Fibroblast of skin of right biceps (primary cell): ENCODE results near the gene DNAJC9.
A peak's percentile ranks its signal among the peaks of the same experiment; 100 is the strongest.
"Not testable (repeated sequence)": the region's sequence is repeated elsewhere in the genome, so short reads cannot be mapped to it uniquely, and the experiment has no call there.

ENCODE experiments used
- DNase-seq: peaks from one replicate; pipeline ENCODE4 v3.0.0-alpha.2; 2013

DNAJC9 gene, protein sequence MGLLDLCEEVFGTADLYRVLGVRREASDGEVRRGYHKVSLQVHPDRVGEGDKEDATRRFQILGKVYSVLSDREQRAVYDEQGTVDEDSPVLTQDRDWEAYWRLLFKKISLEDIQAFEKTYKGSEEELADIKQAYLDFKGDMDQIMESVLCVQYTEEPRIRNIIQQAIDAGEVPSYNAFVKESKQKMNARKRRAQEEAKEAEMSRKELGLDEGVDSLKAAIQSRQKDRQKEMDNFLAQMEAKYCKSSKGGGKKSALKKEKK

DNA sequence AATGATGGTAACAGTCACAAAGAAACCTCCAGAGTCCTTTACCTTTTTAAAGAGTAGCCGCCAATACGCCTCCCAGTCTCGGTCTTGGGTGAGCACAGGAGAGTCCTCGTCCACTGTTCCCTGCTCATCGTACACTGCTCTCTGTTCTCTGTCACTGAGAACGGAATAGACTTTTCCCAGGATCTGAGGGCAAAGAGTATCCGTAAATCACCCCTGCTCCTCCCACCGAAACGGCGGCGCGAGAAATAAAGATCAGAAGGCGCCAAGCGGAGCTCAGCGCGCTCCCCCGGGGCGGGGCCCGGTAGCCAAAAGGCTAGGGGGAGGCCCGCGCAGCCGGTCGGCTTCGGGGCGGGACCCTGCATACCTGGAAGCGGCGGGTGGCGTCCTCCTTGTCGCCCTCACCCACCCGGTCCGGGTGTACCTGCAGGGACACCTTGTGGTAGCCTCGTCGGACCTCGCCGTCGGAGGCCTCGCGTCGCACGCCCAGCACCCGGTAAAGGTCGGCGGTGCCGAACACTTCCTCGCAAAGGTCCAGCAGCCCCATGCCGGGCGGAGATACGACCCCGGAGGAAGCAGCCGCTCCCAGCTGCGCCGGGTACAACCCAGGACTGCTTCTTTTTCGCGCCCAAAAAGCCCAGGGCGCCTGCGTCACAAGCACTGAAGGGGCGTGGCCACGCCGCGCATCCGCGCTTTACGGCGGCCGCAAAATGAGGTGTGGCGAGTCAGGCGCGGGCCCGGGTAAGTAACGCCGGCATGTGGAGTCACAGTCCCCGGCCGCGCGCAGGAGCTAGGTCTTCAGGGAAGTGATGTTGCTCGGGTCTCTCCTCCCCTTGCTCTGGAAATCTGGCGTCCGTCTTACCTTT lies at the start of gene DNAJC9:
Gene DNAJC9, minus strand, starts transcription at position 610 of the 863 bp plus-strand sequence. Its CDS starts 66 bp downstream, at position 544.
- peak; percentile 95 for DNase-seq

DNA sequence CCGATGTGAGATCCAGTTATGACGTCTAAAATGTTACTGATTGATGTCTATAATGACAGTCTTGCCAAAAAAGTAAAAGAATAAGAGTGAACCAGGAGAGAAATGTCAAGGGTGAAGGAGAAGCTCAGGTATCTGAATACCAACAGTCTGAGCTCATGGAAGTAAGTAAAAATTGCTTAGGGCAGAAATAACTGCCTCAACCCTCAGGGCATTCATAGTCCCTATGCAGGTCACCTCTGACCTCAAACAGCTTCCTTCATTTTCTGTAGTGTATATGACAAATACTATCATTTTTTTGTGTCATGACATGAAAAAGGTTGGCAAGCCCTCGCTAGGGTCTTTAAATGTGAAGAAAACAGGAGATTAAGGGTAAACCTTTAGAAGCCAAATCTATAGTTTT lies 46.4 kb upstream of the DNAJC9 start:
- no peak for DNase-seq

DNA sequence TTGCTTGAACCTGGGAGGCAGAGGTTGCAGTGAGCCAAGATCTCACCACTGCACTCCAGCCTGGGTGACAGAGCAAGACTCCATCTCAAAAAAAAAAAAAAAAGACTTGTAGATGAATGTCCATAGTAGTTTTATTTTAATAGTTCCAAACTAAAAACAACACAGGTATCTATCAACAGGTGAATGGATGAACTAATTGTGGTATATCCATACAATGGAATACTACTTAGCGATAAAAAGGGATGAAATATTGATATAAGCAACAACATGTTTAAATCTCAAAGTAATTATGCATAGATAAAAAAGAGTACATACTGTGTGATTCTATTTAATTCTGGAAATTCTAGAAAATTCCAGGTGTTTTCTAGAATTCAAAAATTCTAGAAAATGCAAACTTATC lies 42.9 kb upstream of the DNAJC9 start:
- no peak for DNase-seq

DNA sequence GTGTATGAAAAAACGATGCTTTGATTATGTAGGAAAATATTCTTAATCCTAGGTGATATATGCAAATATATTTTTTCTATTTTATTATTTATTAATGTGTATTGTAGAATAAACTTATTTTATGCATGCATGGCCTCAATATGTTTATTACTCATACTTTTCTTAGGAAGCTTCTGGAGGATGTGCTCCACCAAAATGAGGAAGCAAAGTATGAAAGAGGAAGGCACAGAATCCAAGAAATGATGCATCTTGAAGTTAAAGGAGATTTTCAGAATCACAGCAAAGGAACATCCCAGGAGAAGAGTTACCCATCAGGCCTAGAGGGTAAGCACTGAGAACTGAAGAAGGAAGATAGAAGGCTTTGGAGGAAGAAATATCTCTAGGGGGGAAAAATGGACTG lies 40.4 kb upstream of the DNAJC9 start:
- DNase-seq = no peak

DNA sequence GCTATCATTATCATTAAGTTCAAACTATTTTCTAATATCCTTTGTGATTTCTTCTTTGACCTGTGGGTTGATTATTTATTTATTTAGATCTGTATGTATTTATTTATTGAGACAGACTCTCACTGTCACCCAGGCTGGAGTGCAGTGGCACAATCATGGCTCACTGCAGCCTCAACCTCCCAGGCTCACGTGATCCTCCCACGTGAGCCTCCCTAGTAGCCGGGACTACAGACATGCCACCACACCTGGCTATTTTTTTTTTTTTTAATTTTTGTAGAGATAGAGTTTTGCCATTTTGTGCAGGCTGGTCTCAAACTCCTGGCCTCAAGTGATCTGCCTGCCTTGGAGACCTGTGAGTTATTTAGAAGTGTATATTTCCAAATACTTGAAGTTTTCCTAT lies 34.0 kb upstream of the DNAJC9 start:
- DNase-seq = no peak

DNA sequence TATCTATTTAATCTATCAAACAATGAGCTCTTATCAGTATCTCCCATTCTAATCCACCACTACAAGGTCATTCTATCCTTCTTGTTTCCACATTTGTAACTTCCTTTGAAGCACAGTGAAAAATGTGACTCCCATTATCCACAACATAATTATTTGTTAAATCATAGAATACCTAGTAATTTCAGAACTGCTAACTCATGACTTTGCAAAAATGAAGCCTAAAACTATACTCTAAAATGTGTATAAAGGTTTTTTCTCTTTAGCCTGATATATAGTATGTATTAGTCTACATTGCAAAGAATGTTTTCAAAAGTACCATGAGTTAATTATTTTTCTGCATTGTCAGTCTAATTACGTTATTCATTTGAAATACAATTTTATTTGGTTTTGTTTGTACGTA lies 17.4 kb upstream of the DNAJC9 start:
- no peak for DNase-seq

DNA sequence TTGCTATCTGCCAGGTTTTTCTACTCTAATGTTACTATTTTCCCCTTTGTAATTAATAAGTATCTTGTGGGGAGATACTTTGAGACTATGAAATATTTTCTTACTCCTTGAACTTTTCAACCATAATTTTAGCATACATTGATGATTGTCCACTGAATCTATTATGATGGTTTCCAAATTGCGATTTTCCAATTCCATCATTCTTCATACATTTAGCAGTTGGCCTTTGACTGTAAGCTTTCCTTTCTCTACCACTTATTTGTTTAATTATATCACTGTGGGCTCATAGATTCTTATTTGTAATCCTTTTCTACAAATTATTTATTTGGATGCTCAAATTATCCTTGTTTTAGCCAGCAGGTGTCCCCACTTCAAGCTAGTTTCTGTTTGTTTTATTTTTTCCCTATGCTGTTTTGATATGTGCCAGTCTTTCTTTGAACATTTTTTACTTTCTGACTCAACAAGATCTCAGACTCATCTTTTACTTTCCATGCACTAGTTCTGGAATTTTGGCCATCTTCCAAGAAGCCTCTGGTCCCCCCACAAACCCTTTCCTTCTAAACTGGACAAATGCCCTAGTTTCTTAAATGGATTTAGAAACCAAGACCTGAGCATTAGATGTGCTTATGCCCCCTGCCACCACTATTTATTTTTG lies 16.8 kb upstream of the DNAJC9 start:
- DNase-seq = peak; percentile 63

DNA sequence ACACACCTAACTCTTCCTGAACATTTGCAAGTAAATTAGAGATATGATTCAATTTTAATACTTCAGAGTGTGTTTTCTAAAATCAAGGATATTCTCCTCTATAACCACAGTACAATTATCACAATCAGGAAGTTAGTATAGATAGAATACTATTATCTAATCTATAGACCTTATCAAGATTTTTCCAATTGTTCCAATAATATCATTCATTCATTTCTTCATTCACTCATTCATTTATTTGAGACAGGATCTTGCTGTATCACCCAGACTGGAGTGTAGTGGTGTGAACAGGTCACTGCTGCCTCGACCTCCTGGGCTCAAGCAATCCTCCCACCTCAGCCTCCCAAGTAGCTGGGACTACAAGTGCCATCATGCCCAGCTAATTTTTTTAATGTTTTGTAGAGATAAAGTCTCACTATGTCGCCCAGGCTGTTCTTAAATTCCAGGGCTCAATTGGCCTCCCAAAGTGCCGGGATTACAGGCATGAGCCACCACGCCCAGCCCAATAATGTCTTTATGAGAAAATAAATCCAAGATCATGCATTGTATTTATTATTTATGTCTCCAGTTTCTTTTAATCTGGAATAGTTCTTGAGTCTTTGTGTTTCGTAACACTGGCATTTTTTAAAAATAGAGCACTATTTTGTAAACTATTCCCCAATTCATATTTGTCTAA lies 16.0 kb upstream of the DNAJC9 start:
- DNase-seq = no peak

DNA sequence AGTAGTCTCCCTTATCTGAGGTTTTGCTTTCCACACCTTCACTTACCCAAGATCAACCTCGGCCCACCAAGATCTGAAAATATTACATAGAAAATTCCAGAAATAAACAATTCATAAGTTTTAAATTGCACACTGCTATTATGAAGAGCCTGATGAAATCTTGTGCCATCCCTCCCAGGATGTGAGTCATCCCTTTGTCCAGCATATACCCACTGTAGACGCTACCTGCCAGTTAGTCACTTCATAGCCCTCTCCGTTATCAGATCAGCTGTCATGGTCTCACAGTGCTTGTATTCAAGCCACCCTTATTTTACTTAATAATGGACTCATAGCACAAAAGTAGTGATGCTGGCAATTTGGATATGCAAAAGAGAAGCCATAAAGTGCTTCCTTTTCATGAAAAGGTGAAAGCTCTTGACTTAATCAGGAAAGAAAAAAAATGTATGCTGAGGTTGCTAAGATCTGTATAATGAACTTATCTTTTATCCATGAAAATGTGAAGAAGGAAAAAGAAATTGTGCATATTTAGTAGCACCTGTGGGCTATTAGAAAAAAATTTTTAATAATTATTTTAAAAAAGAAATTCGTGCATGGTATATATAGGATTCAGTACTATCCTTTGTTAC lies 15.2 kb upstream of the DNAJC9 start:
- DNase-seq = peak; percentile 73

DNA sequence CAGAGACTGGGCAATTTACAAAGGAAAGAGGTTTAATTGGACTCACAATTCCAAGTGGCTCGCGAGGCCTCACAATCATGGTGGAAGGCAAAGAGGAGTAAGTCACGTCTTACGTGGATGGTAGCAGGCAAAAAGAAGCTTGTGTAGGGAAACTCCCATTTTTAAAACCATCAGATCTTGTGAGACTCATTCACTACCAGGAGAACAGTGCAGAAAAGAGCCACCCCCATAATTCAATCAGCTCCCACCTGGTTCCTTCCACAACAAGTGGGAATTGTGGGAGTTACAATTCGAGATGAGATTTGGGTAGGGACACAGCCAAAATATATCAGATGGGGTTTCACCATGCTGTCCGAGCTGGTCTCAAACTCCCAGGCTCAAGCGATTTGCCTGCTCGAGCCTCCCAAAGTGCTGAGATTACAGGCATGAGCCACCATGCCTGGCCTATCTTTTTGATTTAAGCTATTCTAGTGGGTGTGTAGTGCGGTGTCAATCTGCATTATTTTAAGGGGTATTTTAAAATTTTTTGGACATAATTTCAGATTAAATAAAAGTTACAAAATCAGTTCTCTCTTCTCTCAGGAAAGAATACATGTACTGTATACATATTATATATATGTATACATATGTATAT lies 14.4 kb upstream of the DNAJC9 start:
- DNase-seq = no peak

DNA sequence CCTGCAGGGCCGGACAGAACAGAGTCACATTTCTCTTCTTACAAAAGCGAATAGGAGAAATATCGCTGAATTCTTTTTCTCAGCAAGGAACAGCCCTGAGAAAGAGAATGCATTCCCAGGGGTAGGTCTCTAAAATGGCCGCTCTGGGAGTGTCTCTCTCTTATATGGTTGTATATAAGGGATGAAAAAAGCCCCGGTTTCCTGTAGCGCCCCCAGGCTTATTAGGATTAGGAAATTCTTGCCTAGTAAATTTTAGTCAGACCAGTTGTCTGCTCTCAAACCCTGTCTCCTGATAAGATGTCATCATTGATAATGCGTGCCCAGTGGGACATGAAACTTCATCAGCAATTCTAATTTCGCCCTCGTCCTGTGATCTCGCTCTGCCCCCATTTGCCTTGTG lies 11.6 kb upstream of the DNAJC9 start:
- DNase-seq = not testable (repeated sequence)

DNA sequence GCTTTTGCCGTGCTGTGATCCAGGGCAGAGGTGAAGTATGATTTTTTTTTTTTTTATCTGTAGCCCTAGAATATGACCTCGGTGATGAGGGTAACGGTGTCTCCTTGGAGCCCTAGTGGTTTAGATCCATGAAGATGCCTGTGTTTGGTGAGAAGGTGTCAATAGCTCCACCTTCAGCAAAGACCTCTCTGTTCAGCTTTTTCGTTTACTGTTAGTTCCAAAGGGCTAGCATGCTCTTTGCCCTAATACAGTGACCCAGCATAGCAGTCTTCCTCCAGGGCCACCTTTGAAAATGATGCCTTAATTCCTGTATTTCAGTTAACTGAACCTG lies 6.1 kb upstream of the DNAJC9 start:
- no peak for DNase-seq

DNA sequence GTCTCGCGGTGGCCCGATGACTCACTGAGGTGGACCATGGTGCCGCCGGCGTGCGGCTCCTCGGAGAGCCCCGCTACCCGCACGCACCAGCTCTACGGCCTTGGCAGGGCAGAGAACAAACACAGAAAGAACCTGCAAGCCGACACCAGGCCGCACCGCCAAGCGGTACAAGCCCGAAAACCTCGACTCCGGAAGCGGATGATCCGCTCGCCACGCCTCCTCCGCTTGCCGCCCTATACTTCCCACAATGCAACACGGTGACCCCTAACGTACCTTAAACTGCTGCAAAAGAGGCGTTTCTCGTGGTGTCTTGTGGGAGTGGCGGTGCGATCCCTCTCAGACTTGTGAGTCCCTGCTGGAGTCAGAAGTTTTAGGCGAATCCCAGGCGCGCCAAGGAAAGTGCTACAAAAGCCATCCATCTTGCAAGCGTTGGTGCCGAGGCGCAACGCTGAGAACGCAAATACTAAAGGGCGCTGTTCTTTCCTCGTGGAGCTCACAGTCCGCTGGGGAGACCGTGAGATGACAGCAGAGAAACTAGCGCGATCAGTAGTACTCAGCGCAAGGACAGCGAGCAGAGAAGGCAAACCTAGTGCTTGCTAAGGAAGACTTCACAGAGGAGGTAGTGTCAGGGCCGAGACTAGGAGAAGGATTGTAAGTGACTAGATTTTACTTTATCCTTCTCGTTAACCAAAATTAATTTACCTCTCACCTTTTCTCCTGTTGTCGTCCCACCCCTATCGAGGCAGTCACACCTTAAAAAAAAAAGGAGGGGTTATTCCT lies 5.6 kb upstream of the DNAJC9 start, which contains the start of gene MRPS16:
Gene MRPS16, minus strand, starts transcription at position 200 of the 780 bp plus-strand sequence. Its CDS starts 162 bp downstream, at position 38.
- DNase-seq = peak; percentile 97

DNA sequence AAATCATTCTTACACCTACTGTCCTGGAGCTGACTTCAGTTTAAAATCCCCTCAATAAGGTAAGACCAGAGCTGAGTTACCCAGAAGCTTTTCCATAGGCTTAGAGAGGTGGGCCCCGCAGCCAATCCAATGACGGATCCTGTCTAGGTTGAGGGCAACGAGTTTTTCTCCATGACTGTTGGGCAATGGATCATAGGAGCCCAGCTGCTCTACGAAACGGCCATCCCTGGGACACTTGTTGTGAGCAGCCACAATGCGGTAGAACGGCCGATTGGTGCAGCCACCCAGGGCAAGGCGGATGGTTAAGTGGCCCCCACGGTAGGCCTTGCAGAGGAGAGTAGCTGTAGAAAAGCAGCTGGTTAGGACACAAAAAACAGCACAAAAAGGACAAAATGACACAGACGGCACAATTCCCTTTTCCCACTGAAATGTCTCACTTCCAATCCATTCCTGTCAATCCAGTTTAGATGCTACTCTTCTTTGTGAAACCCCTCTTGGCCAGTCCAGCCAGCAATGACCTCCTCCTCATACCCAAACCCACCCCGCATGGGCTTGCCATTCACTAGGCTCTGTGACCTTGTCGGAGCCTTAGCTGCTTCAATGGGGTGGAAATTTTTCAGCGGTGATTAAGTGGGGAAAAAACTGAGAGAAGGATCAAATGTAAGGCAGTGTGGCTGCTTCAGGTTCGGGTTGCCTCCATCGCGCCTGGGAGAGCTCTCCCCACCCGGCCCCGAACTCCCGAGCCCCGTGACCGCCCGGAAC lies 4.8 kb upstream of the DNAJC9 start:
- DNase-seq = no peak

DNA sequence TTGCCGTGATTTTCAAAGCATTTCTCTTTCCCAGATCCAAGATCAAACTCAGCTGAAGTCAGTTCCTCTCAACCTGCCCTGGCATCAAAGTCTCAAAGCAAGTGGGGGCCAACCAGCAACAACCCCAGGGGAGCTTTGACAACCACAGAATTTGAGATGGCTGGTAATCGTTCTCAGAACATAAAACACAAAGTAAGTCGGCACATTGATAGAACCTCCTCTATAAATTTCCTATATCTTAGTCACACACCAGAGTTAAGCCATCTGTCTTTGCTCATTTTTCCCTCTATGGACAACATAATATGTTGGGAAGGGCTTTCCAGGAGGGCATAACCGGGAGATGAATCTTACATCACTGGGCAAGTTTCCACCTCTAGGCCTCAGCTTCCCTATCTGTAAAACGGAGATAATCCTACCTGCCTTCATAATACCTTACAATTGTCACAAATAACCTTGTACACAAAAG lies 1.2 kb upstream of the DNAJC9 start:
- no peak for DNase-seq

DNA sequence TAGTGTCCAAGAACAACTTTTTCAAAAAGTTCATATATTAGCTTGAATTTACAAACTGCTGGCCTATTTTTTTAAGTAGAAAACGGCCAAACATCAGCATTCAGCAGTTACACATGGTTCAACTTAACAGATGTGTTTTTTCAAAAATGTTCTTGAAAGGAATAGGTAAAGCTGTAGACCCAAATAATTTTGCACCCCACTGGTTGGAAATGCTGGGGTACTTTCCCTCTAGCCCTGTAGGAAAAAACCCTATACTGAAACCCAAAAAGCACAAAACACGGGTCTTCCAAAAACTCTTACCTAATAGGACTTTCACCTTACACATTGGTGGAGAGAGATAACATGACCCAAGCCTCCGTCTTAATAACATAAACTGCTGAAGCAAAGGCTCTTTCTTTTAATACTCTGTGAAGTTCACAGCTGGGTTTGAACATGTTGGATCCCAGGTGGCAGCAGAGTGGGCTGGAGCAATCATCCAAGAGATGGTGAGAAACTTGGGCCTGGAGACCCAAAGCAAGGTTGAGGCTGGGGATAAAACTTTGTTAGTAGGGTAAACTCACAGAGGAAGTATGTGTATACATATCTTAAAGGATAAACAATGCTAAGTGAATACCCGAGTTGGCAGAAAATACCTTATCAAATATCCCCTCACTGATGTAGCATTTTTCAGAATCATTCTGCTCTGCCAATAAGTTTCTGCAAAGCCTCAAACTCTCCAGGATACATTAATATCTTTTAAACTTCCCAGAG lies 629 bp upstream of the DNAJC9 start:
- no peak for DNase-seq

DNA sequence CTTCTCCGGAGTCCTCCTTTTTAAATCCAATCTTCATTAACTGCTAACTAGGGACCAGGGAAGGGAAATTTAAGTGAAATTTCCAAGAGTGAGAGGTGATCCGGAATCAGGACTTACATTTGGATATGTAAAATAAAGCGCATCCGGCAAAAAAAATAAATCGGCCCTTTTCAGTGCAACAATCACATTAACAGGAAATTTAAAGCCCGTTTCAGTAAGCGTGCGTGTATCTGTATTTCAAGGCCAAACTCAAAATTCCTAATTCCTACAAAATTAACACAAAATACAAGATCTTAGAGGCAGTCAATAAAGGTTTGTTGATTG lies 771 bp downstream of the DNAJC9 start:
- DNase-seq = no peak

DNA sequence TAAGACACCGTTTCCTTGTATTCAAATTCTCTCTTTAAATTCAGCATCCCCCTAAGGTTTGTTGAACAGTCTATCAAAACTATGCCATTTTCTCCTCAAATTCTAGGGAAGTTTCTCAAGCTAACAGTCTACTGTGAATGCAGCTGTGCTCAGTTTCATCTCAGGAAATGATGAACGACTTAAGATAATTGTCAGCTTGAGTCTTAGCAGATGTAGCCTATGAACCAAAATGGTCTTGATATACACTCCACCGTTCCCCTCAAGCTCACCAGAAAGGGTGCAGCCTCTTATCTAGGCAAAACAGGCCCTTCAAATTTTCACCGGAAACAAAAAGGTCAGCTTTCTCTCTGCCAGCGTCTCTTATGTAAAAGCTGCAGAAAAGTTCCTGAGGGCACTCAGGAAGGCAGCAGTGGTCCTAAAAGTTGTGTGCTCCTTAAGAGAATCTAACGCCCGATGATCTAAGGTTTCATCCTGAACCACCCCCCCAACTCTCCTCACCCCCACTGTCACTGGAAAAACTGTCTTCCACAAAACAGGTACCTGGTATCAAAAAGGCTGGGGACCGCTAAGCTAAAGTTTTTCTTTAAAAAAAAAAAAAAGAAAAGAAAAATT lies 2.1 kb downstream of the DNAJC9 start:
- no peak for DNase-seq

DNA sequence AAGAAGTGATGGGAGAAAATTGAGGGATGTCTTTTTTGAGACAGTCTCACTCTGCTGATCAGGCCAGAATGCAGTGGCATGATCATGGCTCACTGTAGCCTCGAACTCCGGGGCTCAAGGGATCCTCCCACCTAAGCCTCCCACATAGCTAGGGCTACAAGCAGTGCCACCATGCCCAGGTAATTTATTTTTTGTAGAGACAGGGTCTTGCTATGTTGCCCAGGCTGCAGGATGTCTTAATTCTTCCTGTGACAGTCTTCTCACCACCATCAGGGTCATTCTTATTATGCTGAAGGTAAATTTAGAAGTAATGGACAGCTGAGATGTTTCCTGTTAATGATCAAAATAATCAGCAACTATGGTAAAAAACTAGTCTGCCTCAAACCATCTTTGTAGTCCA lies 7.1 kb downstream of the DNAJC9 start:
- DNase-seq = no peak
